K562 (cell line): ENCODE measurements around the gene MRPL28. TPM values are rescaled to one million over a fixed set of nuclear protein-coding genes. Genes with fewer than 3 reads are reported as not detected.

Experiments
- ATAC-seq: fragments of 200-7000 bp; cut with Tn5 transposase; 3 replicates; pipeline ENCODE4 v1.9.1; 2020; ENCODE audit warnings: moderate library complexity
- BruUV-seq: library from RNA; stranded (reverse); fragments of 400-500 nt; replicated peaks from 2 replicates; lab custom pipeline; 2021; lab: Mats Ljungman, UMichigan
- CTCF ChIA-PET: fragments of 300-600 bp; formaldehyde crosslinking; extraction: SDS; loops from one replicate; lab custom pipeline; 2021; ENCODE audit warnings: low intra/inter-chr PET ratio; lab: Yijun Ruan, JAX
- POLR2A ChIA-PET: fragments of 300-600, 350-650 bp; sonication (Branson Sonifier 250); formaldehyde crosslinking; extraction: SDS; loops from one replicate; lab custom pipeline; 2021; ENCODE audit warnings: antibody characterized with exemption, inconsistent platforms; lab: Yijun Ruan, JAX
- DNase-seq, 4 experiments: peaks; one replicate each; pipeline versions ENCODE4 v3.0.0 to v3.0.0-alpha.2; 2011 to 2018; ENCODE audit warnings: low spot score in 3 of 4, mixed read lengths in 3 of 4; ENCODE audit errors: extremely low read depth in 1 of 4
- FAIRE-seq: peaks from 2 replicates; lab custom pipeline; 2011; peaks lifted over from hg19 to GRCh38; lab: Jason Lieb, UNC
- H2AFZ ChIP-seq: 2 replicates; pipeline ENCODE4 v1.6.0; 2011; ENCODE audit warnings: low read depth, low read length, control low read depth, inconsistent platforms
- H3K27ac ChIP-seq: fragments of 200-600 bp; 3 replicates; pipeline ENCODE4 v1.8.0; 2011; ENCODE audit warnings: low read depth, mild to moderate bottlenecking, control low read depth, inconsistent platforms, low read length, moderate library complexity, mixed read lengths; ENCODE audit errors: extremely low read depth
- H3K27me3 ChIP-seq, 2 experiments: fragments of 300-600 bp in 1 of 2; 2 replicates in 1 of 2; 3 replicates in 1 of 2; pipeline versions ENCODE4 v1.6.0 to v1.8.0; 2011; ENCODE audit warnings: inconsistent platforms in 2 of 2, low read length in 2 of 2, mild to moderate bottlenecking in 1 of 2, mixed read lengths in 1 of 2, moderate library complexity in 1 of 2; ENCODE audit not compliant: control insufficient read depth in 2 of 2, insufficient read depth in 2 of 2
- H3K36me3 ChIP-seq: fragments of 300-600 bp; 3 replicates; pipeline ENCODE4 v1.8.0; 2011; ENCODE audit warnings: mild to moderate bottlenecking, low read length, inconsistent platforms; ENCODE audit not compliant: control insufficient read depth, insufficient read depth
- H3K4me1 ChIP-seq, 2 experiments: fragments of 200-600 bp in 1 of 2; replicated peaks in 1 of 2; 2 replicates in 1 of 2; 3 replicates in 1 of 2; pipeline versions ENCODE4 v1.5.1 to v1.8.0; 2011; ENCODE audit warnings: inconsistent platforms in 2 of 2, low read length in 2 of 2, mild to moderate bottlenecking in 1 of 2, mixed read lengths in 1 of 2, moderate library complexity in 1 of 2; ENCODE audit not compliant: control insufficient read depth in 2 of 2, insufficient read depth in 2 of 2
- H3K4me2 ChIP-seq: 2 replicates; pipeline ENCODE4 v1.6.1; 2011; ENCODE audit warnings: low read length, control low read depth, inconsistent platforms, mixed read lengths; ENCODE audit not compliant: insufficient read depth
- H3K4me3 ChIP-seq: fragments of 200-600 bp; sonication (generic), shearing (Covaris generic); 2 replicates; pipeline ENCODE4 v1.5.1; 2016; ENCODE audit warnings: control low read depth, inconsistent platforms
- H3K79me2 ChIP-seq: fragments of 200-600 bp; 3 replicates; pipeline ENCODE4 v1.8.0; 2011; ENCODE audit warnings: low read length, inconsistent platforms; ENCODE audit not compliant: control insufficient read depth, insufficient read depth
- H3K9ac ChIP-seq, 2 experiments: 2 replicates each; pipeline versions ENCODE4 v1.6.0 to v1.6.1; 2011; ENCODE audit warnings: low read depth in 2 of 2, low read length in 2 of 2, control low read depth in 1 of 2, inconsistent platforms in 1 of 2, mild to moderate bottlenecking in 1 of 2, mixed read lengths in 1 of 2; ENCODE audit not compliant: insufficient read depth in 1 of 2
- H3K9me1 ChIP-seq: one replicate; pipeline ENCODE4 v1.6.0; 2011; ENCODE audit warnings: inconsistent platforms, mild to moderate bottlenecking, low read length, moderate library complexity; ENCODE audit not compliant: control insufficient read depth, insufficient read depth
- H3K9me3 ChIP-seq: replicated peaks from 2 replicates; pipeline ENCODE4 v1.5.1; 2011; ENCODE audit warnings: low read depth, low read length, inconsistent platforms; ENCODE audit not compliant: control insufficient read depth, insufficient read depth
- H4K20me1 ChIP-seq: replicated peaks from 2 replicates; pipeline ENCODE4 v1.6.1; 2011; ENCODE audit warnings: low read length, inconsistent platforms, mixed read lengths; ENCODE audit not compliant: control insufficient read depth, insufficient read depth
- DACH1 ChIP-seq: fragments of 450-650 bp; IDR thresholded peaks from 2 replicates; pipeline ENCODE4 v1.6.1; 2018; ENCODE audit not compliant: partially characterized antibody
- POLR2A ChIP-seq: fragments of 450-650 bp; conservative IDR thresholded peaks from 2 replicates; pipeline ENCODE4 v1.6.1; 2016
- PRDM10 ChIP-seq: fragments of 450-650 bp; IDR thresholded peaks from 2 replicates; pipeline ENCODE4 v1.6.1; 2018; ENCODE audit not compliant: partially characterized antibody
- TAF1 ChIP-seq: IDR thresholded peaks from 2 replicates; pipeline ENCODE4 v1.6.1; 2011; ENCODE audit warnings: mild to moderate bottlenecking, low read length, moderate library complexity; ENCODE audit not compliant: insufficient read depth, control insufficient read depth, severe bottlenecking; ENCODE audit errors: extremely low read depth
- ZBTB11 ChIP-seq, 3 experiments: fragments of 200-800 bp in 1 of 3; fragments of 250-450 bp in 1 of 3; fragments of 450-650 bp in 1 of 3; sonication (Bioruptor Pico) in 1 of 3; sonication (Bioruptor generic) in 1 of 3; formaldehyde crosslinking in 1 of 3; IDR thresholded peaks; 2 replicates each; pipeline versions ENCODE4 v1.6.1 to v1.8.0; 2016 to 2022; ENCODE audit warnings: mild to moderate bottlenecking in 2 of 3, missing genetic modification characterization in 2 of 3, missing compliant biosample characterization in 1 of 3, moderate library complexity in 1 of 3
- ZBTB5 ChIP-seq: fragments of 450-650 bp; IDR thresholded peaks from 2 replicates; pipeline ENCODE4 v1.6.1; 2017; ENCODE audit warnings: antibody characterized with exemption
- WGBS: fragments of 100-300 bp; shearing (Covaris generic); methylation state at CpG from one replicate; pipeline ENCODE4 v1.1.6; 2016; ENCODE audit warnings: low coverage, mixed read lengths; ENCODE audit not compliant: insufficient coverage; ENCODE audit errors: missing lambda C conversion rate; 5-methylcytosine and 5-hydroxymethylcytosine counted together
- in situ Hi-C: fragments of 300-500 bp; cut with MboI; formaldehyde crosslinking; loops from 4 replicates; pipeline ENCODE4 v1.15.0; 2018; ENCODE audit warnings: inconsistent platforms, mixed read lengths
- intact Hi-C: fragments of 100-400 bp; cut with micrococcal nuclease; formaldehyde crosslinking; loops from 2 replicates; pipeline ENCODE4 v1.14.2; 2022
- polyA plus RNA-seq, 8 experiments: library from polyadenylated mRNA; depleted of rRNA in 4 of 8; stranded (reverse) in 5 of 8; unstranded in 3 of 8; fragments of >200 nt; fragmentation: Nextera tagmentation in 2 of 8; fragmentation: Illumina TruSeq in 1 of 8; extraction: Ambion mirVana in 2 of 8; extraction: Trizol in 1 of 8; gene quantifications; 2 replicates each; pipeline versions ENCODE4 v1.2.1 to v1.2.3, GENCODE V29; 2011 to 2014; ENCODE audit warnings: inconsistent platforms in 1 of 8, missing spikeins in 1 of 8
- total RNA-seq, 7 experiments: library from RNA; depleted of rRNA in 6 of 7; stranded (reverse); fragments of >200 nt in 6 of 7; fragmentation: Illumina TruSeq in 2 of 7; extraction: Trizol in 2 of 7; gene quantifications; 2 replicates each; pipeline versions ENCODE4 v1.2.1 to v1.2.3, GENCODE V29; 2011 to 2021; ENCODE audit warnings: low replicate concordance in 1 of 7

The MRPL28 gene
- total and polyA plus RNA-seq, 9 of the 15 experiments (the other 6 are each of a cell fraction or from before 2014, with no cell fraction given), result 2.5 to 323 (median 175) TPM

- TF ChIP-seq DACH1, result no peak
- TF ChIP-seq PRDM10, result no peak
- peak; percentile 24; the same call in 1 of the 2 replicates for TF ChIP-seq POLR2A
These were observed 28.4 kb upstream of the MRPL28 start (continued) for GRCh38 chr16:398561-399339.

- Histone ChIP-seq H2AFZ (no peak overlapping the region), H3K36me3 (peaks cover 24% of the 10 kb centered on the region), H3K27ac (peak overlapping the region; percentile 79), H3K27me3 (no peaks in the 10 kb centered on the region), H3K4me1 (peaks cover 29 to 64% of the 10 kb centered on the region in 2 experiments), H3K9me1 (no peaks in the 10 kb centered on the region), H3K9ac (peak overlapping the region; percentile 60 to 95), H3K4me2 (peak overlapping the region; percentile 86), H4K20me1 (no peaks in the 10 kb centered on the region), H3K9me3 (no peaks in the 10 kb centered on the region), H3K4me3 (peak overlapping the region; percentile 70), H3K79me2 (peaks cover 61% of the 10 kb centered on the region)
- FAIRE-seq, result peak; percentile 67
- intact Hi-C loops (loop anchor here (5.0 to 10.0 kb wide), 3 partner anchors 87 to 284 kb away; partner anchors contain the start of genes JMJD8, RHOT2 and STUB1), in situ Hi-C loops (loop anchor here (10.0 kb wide), 1 partner anchor 277 kb away; the partner anchor contains the start of gene RHBDL1)
- peak; percentile 46 for ATAC-seq
- ChIA-PET CTCF (interaction anchor here (0.6 kb wide), 2 partner anchors 47 to 90 kb away, joined by 3 read pairs; no protein-coding TSS in a partner anchor), POLR2A (interaction anchor here (0.6 to 1.5 kb wide), 7 partner anchors 9 to 278 kb away, joined by 3 to 5 read pairs (median 4); partner anchors contain the start of genes RAB11FIP3 and RHBDL1)
- no TSS peak for BruUV-seq
- peak in 2 of 4 experiments; percentile 65 to 74 for DNase-seq
- 8% methylated on average over 22 of the region's 29 CpGs for WGBS
- TF ChIP-seq TAF1 (no peak), ZBTB11 (CRISPR knock-in tag; IDR thresholded peaks at IDR 0.05) (no peak), ZBTB5 (no peak)
These were observed 27.5 kb upstream of the MRPL28 start for GRCh38 chr16:397736-398332.
